HEK293 (cell line): ENCODE data around the gene NMD3.
A peak's percentile ranks its signal among the peaks of the same experiment; 100 is the strongest.

Source experiments
- ATF2 ChIP-seq: fragments of 450-650 bp; formaldehyde crosslinking; IDR thresholded peaks from 2 replicates; pipeline ENCODE4 v1.5.1; 2016; ENCODE audit warnings: missing biosample characterization, missing genetic modification characterization, low read depth
- HOXD13 ChIP-seq: sonication (generic); formaldehyde crosslinking; IDR thresholded peaks from 2 replicates; pipeline ENCODE4 v1.8.0; 2022; ENCODE audit warnings: missing genetic modification reagents, borderline replicate concordance
- KLF16 ChIP-seq: fragments of 450-650 bp; formaldehyde crosslinking; IDR thresholded peaks from 2 replicates; pipeline ENCODE4 v1.5.1; 2017; ENCODE audit warnings: missing biosample characterization, missing genetic modification characterization
- OVOL3 ChIP-seq: fragments of 450-650 bp; formaldehyde crosslinking; IDR thresholded peaks from 2 replicates; pipeline ENCODE4 v1.5.1; 2016; ENCODE audit warnings: missing biosample characterization, missing genetic modification characterization
- PRDM4 ChIP-seq: fragments of 450-650 bp; formaldehyde crosslinking; IDR thresholded peaks from 2 replicates; pipeline ENCODE4 v1.5.1; 2017; ENCODE audit warnings: missing biosample characterization, missing genetic modification characterization
- ZBTB10 ChIP-seq: fragments of 450-650 bp; formaldehyde crosslinking; IDR thresholded peaks from 2 replicates; pipeline ENCODE4 v1.5.1; 2016; ENCODE audit warnings: missing biosample characterization, missing genetic modification characterization
- ZBTB17 ChIP-seq: fragments of 450-650 bp; formaldehyde crosslinking; IDR thresholded peaks from 2 replicates; pipeline ENCODE4 v1.5.1; 2016; ENCODE audit warnings: missing biosample characterization, missing genetic modification characterization
- ZBTB21 ChIP-seq: fragments of 450-650 bp; formaldehyde crosslinking; IDR thresholded peaks from 2 replicates; pipeline ENCODE4 v1.5.1; 2017; ENCODE audit warnings: missing biosample characterization, missing genetic modification characterization
- ZBTB26 ChIP-seq: fragments of 450-650 bp; formaldehyde crosslinking; optimal IDR thresholded peaks from 2 replicates; pipeline ENCODE3; 2016; ENCODE audit warnings: missing biosample characterization, mild to moderate bottlenecking, missing genetic modification characterization
- ZBTB8A ChIP-seq: fragments of 450-650 bp; formaldehyde crosslinking; IDR thresholded peaks from 2 replicates; pipeline ENCODE4 v1.5.1; 2016; ENCODE audit warnings: missing biosample characterization, missing genetic modification characterization
- ZFP41 ChIP-seq: fragments of 450-650 bp; formaldehyde crosslinking; IDR thresholded peaks from 2 replicates; pipeline ENCODE4 v1.5.1; 2016; ENCODE audit warnings: missing biosample characterization, missing genetic modification characterization, borderline replicate concordance
- ZNF112 ChIP-seq: fragments of 450-650 bp; formaldehyde crosslinking; IDR thresholded peaks from 2 replicates; pipeline ENCODE4 v1.5.0; 2017; ENCODE audit warnings: missing biosample characterization, missing genetic modification characterization
- ZNF148 ChIP-seq: fragments of 450-650 bp; formaldehyde crosslinking; IDR thresholded peaks from 2 replicates; pipeline ENCODE4 v1.5.0; 2017; ENCODE audit warnings: missing biosample characterization, missing genetic modification characterization, borderline replicate concordance
- ZNF169 ChIP-seq: fragments of 450-650 bp; formaldehyde crosslinking; IDR thresholded peaks from 2 replicates; pipeline ENCODE4 v1.5.1; 2016; ENCODE audit warnings: missing biosample characterization, missing genetic modification characterization
- ZNF211 ChIP-seq: fragments of 450-650 bp; formaldehyde crosslinking; IDR thresholded peaks from 2 replicates; pipeline ENCODE4 v1.5.1; 2016; ENCODE audit warnings: low read depth, missing biosample characterization, missing genetic modification characterization
- ZNF280C ChIP-seq: fragments of 450-650 bp; formaldehyde crosslinking; IDR thresholded peaks from 2 replicates; pipeline ENCODE4 v1.5.1; 2016; ENCODE audit warnings: missing biosample characterization, missing genetic modification characterization
- ZNF501 ChIP-seq: fragments of 450-650 bp; formaldehyde crosslinking; IDR thresholded peaks from 2 replicates; pipeline ENCODE4 v1.5.1; 2016; ENCODE audit warnings: missing biosample characterization, missing genetic modification characterization
- ZNF529 ChIP-seq: fragments of 450-650 bp; formaldehyde crosslinking; IDR thresholded peaks from 2 replicates; pipeline ENCODE4 v1.5.1; 2017; ENCODE audit warnings: missing genetic modification characterization, missing biosample characterization; ENCODE audit not compliant: insufficient replicate concordance
- ZNF561 ChIP-seq: fragments of 450-650 bp; IDR thresholded peaks from 2 replicates; pipeline ENCODE4 v1.5.1; 2018; ENCODE audit warnings: missing biosample characterization, missing genetic modification characterization, borderline replicate concordance
- ZNF596 ChIP-seq: fragments of 450-650 bp; IDR thresholded peaks from 2 replicates; pipeline ENCODE4 v1.5.0; 2018; ENCODE audit warnings: missing biosample characterization, mild to moderate bottlenecking, missing genetic modification characterization, moderate library complexity
- ZNF600 ChIP-seq: fragments of 450-650 bp; formaldehyde crosslinking; IDR thresholded peaks from 2 replicates; pipeline ENCODE4 v1.5.1; 2016; ENCODE audit warnings: missing biosample characterization, missing genetic modification characterization
- ZNF660 ChIP-seq: fragments of 450-650 bp; IDR thresholded peaks from 2 replicates; pipeline ENCODE4 v1.5.1; 2018; ENCODE audit warnings: missing biosample characterization, mild to moderate bottlenecking, missing genetic modification characterization
- ZNF776 ChIP-seq: fragments of 450-650 bp; formaldehyde crosslinking; IDR thresholded peaks from 2 replicates; pipeline ENCODE4 v1.5.0; 2017; ENCODE audit warnings: missing biosample characterization, missing genetic modification characterization, borderline replicate concordance
- ZNF837 ChIP-seq: fragments of 450-650 bp; formaldehyde crosslinking; IDR thresholded peaks from 2 replicates; pipeline ENCODE4 v1.5.1; 2016; ENCODE audit warnings: missing biosample characterization, missing genetic modification characterization
- ZNF843 ChIP-seq: fragments of 450-650 bp; formaldehyde crosslinking; IDR thresholded peaks from 2 replicates; pipeline ENCODE4 v1.5.1; 2016; ENCODE audit warnings: missing biosample characterization, missing genetic modification characterization

The NMD3 gene

GRCh38 chr3:161220850-161221753 lies at the start of gene NMD3 (continued):
- no peak for TF ChIP-seq ZNF148 (tag by site-specific recombination)
- no peak for TF ChIP-seq HOXD13
- no peak for TF ChIP-seq ZNF596
- TF ChIP-seq ZNF112 (tag by site-specific recombination) = no peak
- no peak for TF ChIP-seq OVOL3 (tag by site-specific recombination)
- no peak for TF ChIP-seq KLF16 (tag by site-specific recombination)
- 0 out of 2 replicates have a peak, but pooled peaks have one; percentile 12 for TF ChIP-seq ZNF600
- TF ChIP-seq ATF2 (tag by site-specific recombination) = no peak
- no peak for TF ChIP-seq ZFP41 (tag by site-specific recombination)
- TF ChIP-seq ZNF211 (tag by site-specific recombination) = no peak
- no peak for TF ChIP-seq ZNF169 (tag by site-specific recombination)
- TF ChIP-seq ZNF843 = no peak
- no peak for TF ChIP-seq ZNF280C (tag by site-specific recombination)
- no peak for TF ChIP-seq ZBTB8A (tag by site-specific recombination)
- TF ChIP-seq ZBTB10 = no peak
- no peak for TF ChIP-seq PRDM4 (tag by site-specific recombination)
- no peak for TF ChIP-seq ZNF529 (tag by site-specific recombination)
- 0 out of 2 replicates have a peak, but pooled peaks have one; percentile 21 for TF ChIP-seq ZNF561 (tag by site-specific recombination)
- peak; percentile 54 for TF ChIP-seq ZNF660
- TF ChIP-seq ZNF501 (tag by site-specific recombination) = 0 out of 2 replicates have a peak, but pooled peaks have one; percentile 22
- peak; percentile 42; the same call in 1 of the 2 replicates for TF ChIP-seq ZBTB21
- TF ChIP-seq ZBTB17 = 0 out of 2 replicates have a peak, but pooled peaks have one; percentile 18
- no peak for TF ChIP-seq ZNF776 (tag by site-specific recombination)
- TF ChIP-seq ZBTB26 (tag by site-specific recombination) = peak; percentile 76
- TF ChIP-seq ZNF837 (tag by site-specific recombination) = no peak
